ENCODE results near the gene FNDC3A.

Gene FNDC3A

GRCh38 chr13:48976576-48977285 lies 1.0 kb downstream of the FNDC3A start:
- peak; percentile 81 for TF ChIP-seq MAX (IDR thresholded peaks at IDR 0.05)
- no peak for TF ChIP-seq REST (IDR thresholded peaks at IDR 0.05; ENCODE audit: low read depth)

GRCh38 chr13:48977286-48977625 lies 1.5 kb downstream of the FNDC3A start:
- TF ChIP-seq TAF1 (IDR thresholded peaks at IDR 0.05; ENCODE audit: low read depth) (no peak), USF1 (IDR thresholded peaks at IDR 0.05) (no peak), ZBTB7A (IDR thresholded peaks at IDR 0.05; ENCODE audit: low read depth) (no peak), TEAD4 (IDR thresholded peaks at IDR 0.05) (no peak), EP300 (IDR thresholded peaks at IDR 0.05; ENCODE audit: borderline replicate concordance) (no peak), EGR1 (IDR thresholded peaks at IDR 0.05) (no peak)

- TF ChIP-seq ZBTB7A (IDR thresholded peaks at IDR 0.05; ENCODE audit: low read depth): no peak
- TF ChIP-seq TEAD4 (IDR thresholded peaks at IDR 0.05): no peak
- TF ChIP-seq USF1 (IDR thresholded peaks at IDR 0.05): no peak
- TF ChIP-seq NFIC (IDR thresholded peaks at IDR 0.05): no peak
- no peak for TF ChIP-seq EP300 (IDR thresholded peaks at IDR 0.05; ENCODE audit: borderline replicate concordance)
- TF ChIP-seq TAF1 (IDR thresholded peaks at IDR 0.05; ENCODE audit: low read depth): no peak
- no peak for TF ChIP-seq TCF12 (IDR thresholded peaks at IDR 0.05; ENCODE audit: low read depth)
- TF ChIP-seq CREB1 (IDR thresholded peaks at IDR 0.05; ENCODE audit: low read depth): no peak
- TF ChIP-seq EGR1 (IDR thresholded peaks at IDR 0.05): no peak
- TF ChIP-seq YY1 (IDR thresholded peaks at IDR 0.05; ENCODE audit: low read depth): no peak
- no peak for TF ChIP-seq FOXM1 (IDR thresholded peaks at IDR 0.05; ENCODE audit: borderline replicate concordance, low read depth)
- no peak for TF ChIP-seq REST (IDR thresholded peaks at IDR 0.05; ENCODE audit: low read depth)
- no peak for TF ChIP-seq RAD21 (IDR thresholded peaks at IDR 0.05; ENCODE audit: low read depth)
- no peak for TF ChIP-seq CEBPB (IDR thresholded peaks at IDR 0.05)
- no peak for TF ChIP-seq MAX (IDR thresholded peaks at IDR 0.05)
Observed at GRCh38 chr13:48977973-48978372, 2.3 kb downstream of the FNDC3A start.

GRCh38 chr13:48978942-48979601 lies 3.4 kb downstream of the FNDC3A start:
- TF ChIP-seq CREB1 (IDR thresholded peaks at IDR 0.05; ENCODE audit: low read depth) (no peak), REST (IDR thresholded peaks at IDR 0.05; ENCODE audit: low read depth) (no peak), USF1 (IDR thresholded peaks at IDR 0.05) (no peak), NFIC (IDR thresholded peaks at IDR 0.05) (no peak), EGR1 (IDR thresholded peaks at IDR 0.05) (no peak), TAF1 (IDR thresholded peaks at IDR 0.05; ENCODE audit: low read depth) (no peak), YY1 (IDR thresholded peaks at IDR 0.05; ENCODE audit: low read depth) (no peak), EP300 (IDR thresholded peaks at IDR 0.05; ENCODE audit: borderline replicate concordance) (no peak), CEBPB (IDR thresholded peaks at IDR 0.05) (no peak), ZBTB7A (IDR thresholded peaks at IDR 0.05; ENCODE audit: low read depth) (no peak), FOXM1 (IDR thresholded peaks at IDR 0.05; ENCODE audit: borderline replicate concordance, low read depth) (no peak)
